Small intestine (tissue), 16 donors: ENCODE measurements around the gene SMIM20. TPM values are rescaled to one million over a fixed set of nuclear protein-coding genes. Genes with fewer than 3 reads are reported as not detected.
"Not testable (repeated sequence)": the region's sequence is repeated elsewhere in the genome, so short reads cannot be mapped to it uniquely, and the experiment has no call there.

Source experiments
- DNase-seq, 2 donors: peaks; one replicate each; pipeline versions ENCODE4 v3.0.0 to v3.0.0-alpha.2; 2013
- FAIRE-seq: peaks from 2 replicates; lab custom pipeline; 2012; peaks lifted over from hg19 to GRCh38; lab: Jason Lieb, UNC
- H3K27ac ChIP-seq, 3 donors: one replicate each; pipeline ENCODE4 v1.5.1; 2013; ENCODE audit warnings: low read length in 2 of 3, mild to moderate bottlenecking in 2 of 3, control low read depth in 1 of 3, inconsistent platforms in 1 of 3, low read depth in 1 of 3, moderate library complexity in 1 of 3
- H3K27me3 ChIP-seq, 3 donors: one replicate each; pipeline ENCODE4 v1.6.1; 2013; ENCODE audit warnings: low read length in 3 of 3, inconsistent platforms in 1 of 3; ENCODE audit not compliant: control insufficient read depth in 3 of 3, insufficient read depth in 3 of 3
- H3K36me3 ChIP-seq, 3 donors: one replicate each; pipeline ENCODE4 v1.6.1; 2013; ENCODE audit warnings: low read length in 3 of 3, inconsistent platforms in 1 of 3, low read depth in 1 of 3, mild to moderate bottlenecking in 1 of 3, moderate library complexity in 1 of 3; ENCODE audit not compliant: control insufficient read depth in 3 of 3, insufficient read depth in 2 of 3
- H3K4me1 ChIP-seq, 3 donors: one replicate each; pipeline ENCODE4 v1.6.1; 2013; ENCODE audit warnings: low read length in 2 of 3, inconsistent platforms in 1 of 3, low read depth in 1 of 3, mild to moderate bottlenecking in 1 of 3, moderate library complexity in 1 of 3; ENCODE audit not compliant: control insufficient read depth in 3 of 3, insufficient read depth in 2 of 3
- H3K4me3 ChIP-seq, 3 donors: one replicate each; pipeline ENCODE4 v1.5.1; 2013; ENCODE audit warnings: low read length in 3 of 3, control low read depth in 1 of 3, inconsistent platforms in 1 of 3, low read depth in 1 of 3, mild to moderate bottlenecking in 1 of 3, moderate library complexity in 1 of 3
- H3K9me3 ChIP-seq, 2 donors: one replicate each; pipeline ENCODE4 v1.6.1; 2013; ENCODE audit warnings: low read depth in 1 of 2, low read length in 1 of 2; ENCODE audit not compliant: control insufficient read depth in 2 of 2, insufficient read depth in 1 of 2
- WGBS, 3 donors: extraction: QIAGEN DNeasy Blood & Tissue Kit; methylation state at CpG; one replicate each; pipeline ENCODE4 v1.1.7; 2013; 5-methylcytosine and 5-hydroxymethylcytosine counted together
- long read RNA-seq, 10 donors: transcript quantifications; one replicate each; lab custom pipeline, GENCODE V29; 2026
- polyA plus RNA-seq, 4 donors: library from polyadenylated mRNA; stranded (reverse) in 3 of 4; unstranded in 1 of 4; fragments of 200-250 nt in 3 of 4; fragments of 120-200 nt in 1 of 4; gene quantifications; one replicate each; pipeline versions ENCODE4 v1.2.1 to v1.2.3, GENCODE V29; 2013
- donor health status: healthy with polysubstance abuse.
- donor health status: control.
- donor health status: control.
- donor health status: Bipolar disorder and iron deficiency.
- donor health status: healthy.

Gene SMIM20
- polyA plus RNA-seq: 100 to 1,000 TPM in 1 of 4 donors, 10 to 100 TPM in 3; 50.1 to 101 (median 75.5) TPM
- long read RNA-seq, donor 1, transcript SMIM20-201 (3 exons, 935 nt): major isoform, 61 of 63 reads
- long read RNA-seq, donor 1, partial matches to known transcripts: 0 of 63 reads
- long read RNA-seq, donor 1, other reads (novel, unspliced or antisense): 0 of 63 reads
- long read RNA-seq, donor 2, transcript SMIM20-201 (3 exons, 935 nt): major isoform, 11 of 11 reads
- long read RNA-seq, donor 2, partial matches to known transcripts: 0 of 11 reads
- long read RNA-seq, donor 2, other reads (novel, unspliced or antisense): 0 of 11 reads
- long read RNA-seq, donor 3, transcript SMIM20-201 (3 exons, 935 nt): major isoform, 22 of 31 reads
- long read RNA-seq, donor 3, partial matches to known transcripts: 6 of 31 reads
- long read RNA-seq, donor 3, other reads (novel, unspliced or antisense): 0 of 31 reads
- long read RNA-seq, donor 4, partial matches to known transcripts: 0 of 1 reads
- long read RNA-seq, donor 4, other reads (novel, unspliced or antisense): 0 of 1 reads
- long read RNA-seq, donor 5, transcript SMIM20-201 (3 exons, 935 nt): major isoform, 10 of 13 reads
- long read RNA-seq, donor 5, partial matches to known transcripts: 0 of 13 reads
- long read RNA-seq, donor 5, other reads (novel, unspliced or antisense): 0 of 13 reads
- long read RNA-seq, donor 6, transcript SMIM20-201 (3 exons, 935 nt): major isoform, 25 of 38 reads
- long read RNA-seq, donor 6, partial matches to known transcripts: 11 of 38 reads
- long read RNA-seq, donor 6, other reads (novel, unspliced or antisense): 0 of 38 reads
- long read RNA-seq, donor 7: 0 reads
- long read RNA-seq, donor 8, partial matches to known transcripts: 0 of 3 reads
- long read RNA-seq, donor 8, other reads (novel, unspliced or antisense): 0 of 3 reads
- long read RNA-seq, donor 9, transcript SMIM20-201 (3 exons, 935 nt): major isoform, 5 of 6 reads
- long read RNA-seq, donor 9, partial matches to known transcripts: 0 of 6 reads
- long read RNA-seq, donor 9, other reads (novel, unspliced or antisense): 0 of 6 reads
- long read RNA-seq, donor 10, transcript SMIM20-201 (3 exons, 935 nt): major isoform, 23 of 30 reads
- long read RNA-seq, donor 10, partial matches to known transcripts: 7 of 30 reads
- long read RNA-seq, donor 10, other reads (novel, unspliced or antisense): 0 of 30 reads

- Histone ChIP-seq H3K9me3 (peaks cover 0 to 3% of the 10 kb centered on the region in 2 donors), H3K27me3 (no peaks in the 10 kb centered on the region), H3K4me3 (peak within 1 kb of the TSS; percentile 53 to 89 (median 58)), H3K4me1 (peaks cover 3 to 15% (median 10%) of the 10 kb centered on the region in 3 donors), H3K36me3 (no peaks in the 10 kb centered on the region), H3K27ac (peak within 1 kb of the TSS; percentile 83 to 99 (median 89))
- FAIRE-seq (no peak), DNase-seq (peak; percentile 93)
- 0 to 1% (median 1%) methylated on average over 40 to 57 of the region's 57 CpGs for WGBS, 3 donors
Observed at GRCh38 chr4:25913851-25914669, at the start of gene SMIM20. SMIM20 (plus strand) TSS chr4:25914220; CDS start chr4:25914314, 94 bp downstream.

- FAIRE-seq: no peak
Observed at GRCh38 chr4:25865586-25865985, 48.4 kb upstream of the SMIM20 start.

DNA sequence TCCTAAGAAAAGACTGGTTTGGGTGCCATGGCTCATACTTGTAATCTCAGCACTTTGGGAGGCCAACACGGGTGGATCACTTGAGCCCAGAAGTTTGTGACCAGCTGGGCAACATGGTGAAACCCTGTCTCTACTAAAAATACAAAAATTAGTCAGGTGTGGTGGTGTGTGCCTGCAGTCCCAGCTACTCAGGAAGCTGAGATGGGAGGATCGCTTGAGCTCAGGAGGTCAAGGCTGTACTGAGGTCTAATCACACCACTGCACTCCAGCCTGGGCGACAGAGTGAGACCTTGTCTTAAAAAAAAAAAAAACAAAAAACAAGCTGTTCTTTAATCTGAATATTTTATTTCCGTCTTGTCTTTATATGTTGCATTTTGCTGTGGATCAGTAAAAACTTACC, 47.6 kb upstream of the SMIM20 start:
- not testable (repeated sequence) for H3K27me3 ChIP-seq, H3K4me3 ChIP-seq, H3K27ac ChIP-seq, H3K36me3 ChIP-seq, FAIRE-seq, H3K9me3 ChIP-seq, DNase-seq
- whole genome bisulfite sequencing, 3 donors: 80 to 90% (median 87%) methylated on average over 4 of the region's 4 CpGs
- H3K4me1 ChIP-seq: peaks cover 7 to 24% (median 12%) of the 10 kb centered on the region in 3 donors

More at GRCh38 chr4:25865586-25865985, 48.4 kb upstream of the SMIM20 start:
- H3K9me3 ChIP-seq: no peaks in the 10 kb centered on the region
- DNase-seq: peak; percentile 92 to 99
- H3K36me3 ChIP-seq: no peaks in the 10 kb centered on the region
- no peaks in the 10 kb centered on the region for H3K27me3 ChIP-seq
- peaks cover 7 to 30% (median 15%) of the 10 kb centered on the region in 3 donors for H3K4me1 ChIP-seq
- no peak overlapping the region for H3K4me3 ChIP-seq
- H3K27ac ChIP-seq: peak overlapping the region; percentile 87 to 98 (median 92)
- WGBS, 3 donors: 13 to 57% (median 39%) methylated on average over 4 of the region's 4 CpGs

GRCh38 chr4:25867781-25868294, 46.2 kb upstream of the SMIM20 start:
- Histone ChIP-seq H3K27ac (no peak overlapping the region), H3K4me3 (no peak overlapping the region), H3K36me3 (no peaks in the 10 kb centered on the region), H3K4me1 (peaks cover 7 to 23% (median 12%) of the 10 kb centered on the region in 3 donors), H3K27me3 (no peaks in the 10 kb centered on the region), H3K9me3 (no peaks in the 10 kb centered on the region)
- FAIRE-seq (no peak), DNase-seq (no peak)
- WGBS, 3 donors: 78 to 87% (median 86%) methylated on average over 6 of the region's 6 CpGs

DNA sequence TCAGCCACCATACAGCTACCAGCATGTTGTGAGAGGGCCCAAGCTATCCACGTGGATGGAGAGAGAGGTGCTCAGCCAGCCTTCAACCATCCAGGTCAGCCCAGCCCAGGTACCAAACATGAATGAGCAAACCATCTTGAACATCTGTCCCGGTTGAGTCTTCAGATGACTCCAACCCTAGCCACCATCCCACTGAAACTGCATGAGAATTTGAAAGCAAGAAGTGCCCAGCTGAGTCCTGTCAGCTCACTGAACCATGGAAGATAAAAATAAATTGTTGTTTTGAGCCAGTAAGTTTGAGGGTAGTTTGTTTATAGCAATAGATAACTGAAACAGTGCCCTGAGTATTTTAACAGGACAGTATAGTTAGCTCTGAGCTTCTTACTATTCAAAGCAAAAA, 43.9 kb upstream of the SMIM20 start:
- no peaks in the 10 kb centered on the region for H3K36me3 ChIP-seq
- no peaks in the 10 kb centered on the region for H3K27me3 ChIP-seq
- H3K4me3 ChIP-seq: no peak overlapping the region
- FAIRE-seq: no peak
- H3K27ac ChIP-seq: no peak overlapping the region
- H3K9me3 ChIP-seq: no peaks in the 10 kb centered on the region
- no peak for DNase-seq
- WGBS, 3 donors: 90 to 96% (median 95%) methylated on average over 2 of the region's 2 CpGs
- peaks cover 2 to 4% (median 3%) of the 10 kb centered on the region in 3 donors for H3K4me1 ChIP-seq

- H3K27ac ChIP-seq: peak overlapping the region in 1 of 3 donors; percentile 36
- no peaks in the 10 kb centered on the region for H3K36me3 ChIP-seq
- no peak for FAIRE-seq
- H3K27me3 ChIP-seq: no peaks in the 10 kb centered on the region
- no peaks in the 10 kb centered on the region for H3K4me1 ChIP-seq
- 81 to 87% (median 83%) methylated on average over 13 of the region's 13 CpGs for WGBS, 3 donors
- no peak overlapping the region for H3K4me3 ChIP-seq
- DNase-seq: no peak
- H3K9me3 ChIP-seq: no peaks in the 10 kb centered on the region
Observed at GRCh38 chr4:25872851-25873631, 41.0 kb upstream of the SMIM20 start.

DNA sequence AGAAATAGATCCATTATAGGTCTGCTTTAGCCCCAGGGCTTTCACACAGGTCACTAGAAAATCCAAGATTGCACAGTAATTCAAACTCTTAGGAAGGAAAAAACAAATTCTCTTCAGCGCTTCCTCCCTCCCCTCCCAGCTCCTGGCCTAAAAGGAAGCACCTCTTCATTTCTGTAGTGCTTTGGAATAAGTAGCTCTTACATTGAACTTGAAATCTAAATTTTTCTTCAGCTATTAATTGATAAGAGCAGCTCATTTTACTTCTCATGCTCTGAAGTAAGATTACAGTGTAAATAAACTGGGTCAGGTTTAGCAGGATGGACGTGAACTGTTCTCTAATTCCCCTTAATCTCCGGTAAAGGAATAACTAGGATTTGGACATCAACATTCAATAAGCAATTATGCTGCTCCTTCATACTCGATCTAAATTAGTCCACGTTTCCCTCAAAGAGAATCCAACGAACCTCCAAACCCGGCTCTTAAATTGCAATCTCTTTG, 40.3 kb upstream of the SMIM20 start:
- Histone ChIP-seq H3K27ac (peak overlapping the region in 1 of 3 donors; percentile 36), H3K27me3 (no peaks in the 10 kb centered on the region), H3K36me3 (no peaks in the 10 kb centered on the region), H3K9me3 (no peaks in the 10 kb centered on the region), H3K4me3 (no peak overlapping the region), H3K4me1 (no peaks in the 10 kb centered on the region)
- FAIRE-seq (no peak), DNase-seq (no peak)
- 31 to 62% (median 46%) methylated on average over 7 of the region's 7 CpGs for WGBS, 3 donors
